ENCODE measurements around the gene EMCN. TPM values are rescaled to one million over a fixed set of nuclear protein-coding genes. Genes with fewer than 3 reads are reported as not detected.

EMCN gene
- 0.19 TPM in 1 of 3 replicates, not detected in the others for total RNA-seq
- long read RNA-seq, result 0 reads

DNA sequence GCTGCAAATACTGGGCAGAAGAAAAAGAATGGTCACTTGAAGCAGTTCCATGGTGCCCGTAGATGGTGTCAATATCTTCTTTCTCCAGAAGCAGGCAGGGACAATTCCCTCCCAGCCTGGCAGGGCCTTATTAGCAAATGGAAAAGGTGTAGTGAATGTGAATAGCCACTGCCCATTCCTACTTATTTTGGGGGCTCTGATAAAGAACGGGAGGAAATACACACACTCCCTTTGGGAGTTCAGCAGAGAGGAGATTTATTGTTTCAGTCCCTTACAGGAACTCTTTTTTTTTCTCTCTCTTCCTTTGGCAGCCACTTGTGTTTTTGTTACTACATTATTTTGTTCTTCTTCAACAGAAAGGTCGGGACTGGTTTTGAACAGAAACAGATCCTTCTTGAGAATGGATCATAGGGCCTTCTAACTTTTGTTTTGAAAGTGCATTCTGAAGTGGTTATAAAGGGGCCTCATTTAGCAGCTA is at the start of gene EMCN:
TSS of gene EMCN (minus strand) at position 159 of the 478 bp plus-strand sequence. CDS start at position 51, 108 bp downstream.
- H3K9me3 Mint-ChIP-seq (ENCODE audit: low read depth), result no peaks in the 10 kb centered on the region
- H3K4me3 Mint-ChIP-seq (ENCODE audit: unreplicated experiment), result no peak within 1 kb of the TSS
- H3K27me3 Mint-ChIP-seq (ENCODE audit: low read depth), result no peaks in the 10 kb centered on the region
- H3K4me1 Mint-ChIP-seq (ENCODE audit: low read depth), result peaks cover 28% of the 10 kb centered on the region
- H3K36me3 Mint-ChIP-seq (ENCODE audit: low read depth), result no peaks in the 10 kb centered on the region
- DNase-seq (ENCODE audit: low spot score), result no peak
- no peak within 1 kb of the TSS for H3K27ac Mint-ChIP-seq (ENCODE audit: unreplicated experiment)
- TF ChIP-seq, protein P1, sequence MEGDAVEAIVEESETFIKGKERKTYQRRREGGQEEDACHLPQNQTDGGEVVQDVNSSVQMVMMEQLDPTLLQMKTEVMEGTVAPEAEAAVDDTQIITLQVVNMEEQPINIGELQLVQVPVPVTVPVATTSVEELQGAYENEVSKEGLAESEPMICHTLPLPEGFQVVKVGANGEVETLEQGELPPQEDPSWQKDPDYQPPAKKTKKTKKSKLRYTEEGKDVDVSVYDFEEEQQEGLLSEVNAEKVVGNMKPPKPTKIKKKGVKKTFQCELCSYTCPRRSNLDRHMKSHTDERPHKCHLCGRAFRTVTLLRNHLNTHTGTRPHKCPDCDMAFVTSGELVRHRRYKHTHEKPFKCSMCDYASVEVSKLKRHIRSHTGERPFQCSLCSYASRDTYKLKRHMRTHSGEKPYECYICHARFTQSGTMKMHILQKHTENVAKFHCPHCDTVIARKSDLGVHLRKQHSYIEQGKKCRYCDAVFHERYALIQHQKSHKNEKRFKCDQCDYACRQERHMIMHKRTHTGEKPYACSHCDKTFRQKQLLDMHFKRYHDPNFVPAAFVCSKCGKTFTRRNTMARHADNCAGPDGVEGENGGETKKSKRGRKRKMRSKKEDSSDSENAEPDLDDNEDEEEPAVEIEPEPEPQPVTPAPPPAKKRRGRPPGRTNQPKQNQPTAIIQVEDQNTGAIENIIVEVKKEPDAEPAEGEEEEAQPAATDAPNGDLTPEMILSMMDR (IDR thresholded peaks at IDR 0.05), result no peak

DNA sequence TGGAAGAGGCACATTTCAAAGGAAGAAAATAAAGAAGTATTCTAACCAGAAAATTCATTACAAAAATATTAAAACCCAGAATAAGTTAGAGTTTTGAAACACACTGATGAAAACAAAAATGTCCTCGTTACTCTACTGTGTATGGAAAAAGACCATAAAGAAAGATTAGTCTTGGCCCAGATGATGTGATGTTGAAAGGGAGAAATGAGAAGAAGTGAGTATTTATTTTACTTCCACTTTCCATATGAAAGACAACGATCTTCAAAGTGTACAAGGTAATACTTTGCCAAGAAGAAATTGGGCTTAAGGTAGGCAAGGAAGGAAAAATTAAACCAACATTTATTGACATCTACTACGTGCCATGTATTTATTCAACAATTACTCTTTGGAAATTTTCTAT is 48.6 kb upstream of the EMCN start:
- Mint-ChIP-seq H3K4me3 (ENCODE audit: unreplicated experiment) (no peak overlapping the region), H3K27me3 (ENCODE audit: low read depth) (peaks cover 8% of the 10 kb centered on the region), H3K36me3 (ENCODE audit: low read depth) (no peaks in the 10 kb centered on the region), H3K4me1 (ENCODE audit: low read depth) (no peaks in the 10 kb centered on the region), H3K27ac (ENCODE audit: unreplicated experiment) (no peak overlapping the region), H3K9me3 (ENCODE audit: low read depth) (peaks cover 17% of the 10 kb centered on the region)
- no peak for DNase-seq (ENCODE audit: low spot score)
- TF ChIP-seq, protein P1 (IDR thresholded peaks at IDR 0.05), result no peak

DNA sequence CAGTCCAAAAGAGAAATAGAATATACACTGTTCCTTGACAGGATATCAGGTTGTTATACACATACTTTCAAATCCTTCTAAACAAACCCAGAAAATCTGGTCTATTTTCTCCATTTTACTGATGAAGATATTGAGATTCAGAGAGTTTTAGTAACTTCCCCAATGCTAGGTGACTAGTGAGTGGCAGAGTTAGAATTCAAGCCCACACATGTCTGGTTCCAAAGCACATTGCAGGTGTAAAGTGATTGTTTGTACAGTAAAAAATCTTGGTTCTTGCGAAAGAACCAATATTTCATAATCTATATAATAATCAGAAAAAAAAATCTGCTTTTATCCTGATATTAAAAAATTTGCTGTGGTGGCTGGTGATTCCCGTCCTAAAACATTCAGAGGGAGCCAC is 39.5 kb upstream of the EMCN start:
- no peak for DNase-seq (ENCODE audit: low spot score)
- TF ChIP-seq, protein P1 (IDR thresholded peaks at IDR 0.05), result no peak
- no peak overlapping the region for H3K27ac Mint-ChIP-seq (ENCODE audit: unreplicated experiment)
- H3K9me3 Mint-ChIP-seq (ENCODE audit: low read depth), result peaks cover 28% of the 10 kb centered on the region
- H3K4me1 Mint-ChIP-seq (ENCODE audit: low read depth), result peaks cover 7% of the 10 kb centered on the region
- no peak overlapping the region for H3K4me3 Mint-ChIP-seq (ENCODE audit: unreplicated experiment)
- peaks cover 9% of the 10 kb centered on the region for H3K36me3 Mint-ChIP-seq (ENCODE audit: low read depth)
- peaks cover 6% of the 10 kb centered on the region for H3K27me3 Mint-ChIP-seq (ENCODE audit: low read depth)

- H3K4me1 Mint-ChIP-seq (ENCODE audit: low read depth), result peaks cover 7% of the 10 kb centered on the region
- no peak for DNase-seq (ENCODE audit: low spot score)
These were observed 38.0 kb upstream of the EMCN start for GRCh38 chr4:100555611-100556337.

GRCh38 chr4:100548200-100548560 is 30.4 kb upstream of the EMCN start:
- DNase-seq (ENCODE audit: low spot score), result no peak
- no peak overlapping the region for H3K4me3 Mint-ChIP-seq (ENCODE audit: unreplicated experiment)
- peaks cover 5% of the 10 kb centered on the region for H3K27me3 Mint-ChIP-seq (ENCODE audit: low read depth)
- TF ChIP-seq, protein P1 (IDR thresholded peaks at IDR 0.05), result no peak
- H3K36me3 Mint-ChIP-seq (ENCODE audit: low read depth), result no peaks in the 10 kb centered on the region
- H3K4me1 Mint-ChIP-seq (ENCODE audit: low read depth), result no peaks in the 10 kb centered on the region
- no peak overlapping the region for H3K27ac Mint-ChIP-seq (ENCODE audit: unreplicated experiment)
- no peaks in the 10 kb centered on the region for H3K9me3 Mint-ChIP-seq (ENCODE audit: low read depth)

More at GRCh38 chr4:100555611-100556337, 38.0 kb upstream of the EMCN start:
- peaks cover 7% of the 10 kb centered on the region for H3K36me3 Mint-ChIP-seq (ENCODE audit: low read depth)
- H3K27me3 Mint-ChIP-seq (ENCODE audit: low read depth), result peaks cover 4% of the 10 kb centered on the region
- TF ChIP-seq, protein P1 (IDR thresholded peaks at IDR 0.05), result no peak
- peaks cover 14% of the 10 kb centered on the region for H3K9me3 Mint-ChIP-seq (ENCODE audit: low read depth)
- no peak overlapping the region for H3K27ac Mint-ChIP-seq (ENCODE audit: unreplicated experiment)
- H3K4me3 Mint-ChIP-seq (ENCODE audit: unreplicated experiment), result no peak overlapping the region

Data from chondrocyte (in vitro differentiated cells).